NCI-H1417 treated with DMSO at 0.1 percent for 48 hours (cell line): ENCODE results near the gene GRB14.
"Not testable (repeated sequence)": the region's sequence is repeated elsewhere in the genome, so short reads cannot be mapped to it uniquely, and the experiment has no call there.

ENCODE experiments used
- DNase-seq: peaks from one replicate; lab custom pipeline; 2025; lab: John Stamatoyannopoulos, UW

The GRB14 gene

DNA sequence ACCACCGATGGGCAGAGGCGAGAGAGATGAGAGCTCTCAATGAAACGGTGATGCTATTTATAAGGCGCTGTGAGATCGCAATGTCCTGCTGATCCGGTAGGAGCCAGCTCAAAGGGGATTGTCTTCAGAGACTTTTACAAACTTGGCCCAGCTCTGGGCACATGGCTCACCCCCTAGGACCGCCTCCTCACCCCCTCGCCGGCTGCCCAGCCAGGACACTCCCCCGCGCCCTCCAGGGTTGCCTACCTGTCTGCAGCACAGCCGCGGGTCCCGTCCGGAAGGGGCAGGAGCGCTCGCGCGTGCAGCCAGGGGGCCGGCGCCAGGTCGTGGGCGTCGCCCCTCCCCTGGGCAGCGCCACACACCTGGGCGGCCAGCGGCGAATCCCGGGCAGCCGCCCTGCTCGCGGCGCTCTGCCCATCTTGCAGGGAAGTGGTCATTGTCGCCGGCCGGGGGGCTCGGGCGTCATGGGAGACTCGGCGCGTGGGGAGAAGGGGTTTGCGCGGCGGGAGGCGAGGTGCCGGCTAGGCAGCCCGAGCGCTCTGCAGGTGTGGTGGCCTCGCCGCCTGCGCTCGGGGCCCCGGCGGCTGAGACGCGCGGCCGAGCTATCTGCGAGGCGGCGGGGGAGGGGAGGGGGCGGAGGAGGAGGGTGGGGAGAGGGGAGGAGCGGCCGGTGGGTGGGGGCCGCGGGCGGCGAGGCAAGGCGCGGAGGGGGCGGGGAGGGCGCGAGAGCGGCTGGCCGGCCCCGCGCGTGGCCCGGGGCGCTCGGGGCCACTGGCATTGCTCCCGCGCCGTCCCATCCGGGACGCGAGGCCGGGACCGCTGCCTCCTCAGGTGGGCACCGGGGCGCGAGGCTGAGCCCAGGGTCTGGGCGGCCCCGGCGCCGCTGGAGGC is at the start of gene GRB14:
GRB14 (minus strand) TSS at position 610 of the 891 bp plus-strand sequence; CDS start at position 437, 173 bp downstream.
- no peak for DNase-seq

DNA sequence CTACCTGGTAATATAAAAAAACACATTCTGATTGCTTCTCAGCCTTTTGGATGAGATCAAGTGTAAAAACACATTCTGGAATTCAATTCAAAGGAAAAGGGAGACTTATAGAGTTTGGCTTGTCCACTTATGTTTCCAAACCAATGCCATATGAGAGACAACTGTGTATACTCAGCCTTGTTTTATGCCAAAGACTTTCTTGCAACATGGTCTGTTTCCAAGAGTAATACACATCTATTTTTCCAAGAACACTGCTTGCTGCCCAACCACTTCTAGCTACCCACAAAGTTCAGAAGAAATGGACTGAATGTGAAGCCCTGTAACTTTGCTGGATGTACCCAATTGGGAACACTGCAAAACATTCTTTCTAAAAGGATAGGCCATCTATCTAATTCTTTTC is 48.0 kb upstream of the GRB14 start:
- no peak for DNase-seq

DNA sequence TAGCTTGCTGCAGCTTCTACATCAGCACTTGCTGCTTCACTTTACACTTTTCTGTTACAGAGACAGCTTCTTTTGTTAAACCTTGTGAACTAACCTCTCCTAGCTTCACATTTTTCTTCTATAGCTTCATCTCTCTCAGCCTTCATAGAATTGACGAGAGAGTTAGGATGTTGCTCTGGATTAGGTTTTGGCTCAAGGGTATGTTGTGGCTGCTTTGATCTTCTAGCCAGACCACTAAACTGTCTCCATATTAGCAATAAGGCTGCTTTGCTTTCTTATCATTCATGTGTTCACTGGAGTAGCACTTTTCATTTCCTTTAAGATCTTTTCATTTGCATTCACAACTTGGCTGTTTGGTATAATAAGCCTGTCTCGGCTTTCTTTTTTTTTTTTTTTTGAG is 46.3 kb upstream of the GRB14 start:
- DNase-seq = no peak

DNA sequence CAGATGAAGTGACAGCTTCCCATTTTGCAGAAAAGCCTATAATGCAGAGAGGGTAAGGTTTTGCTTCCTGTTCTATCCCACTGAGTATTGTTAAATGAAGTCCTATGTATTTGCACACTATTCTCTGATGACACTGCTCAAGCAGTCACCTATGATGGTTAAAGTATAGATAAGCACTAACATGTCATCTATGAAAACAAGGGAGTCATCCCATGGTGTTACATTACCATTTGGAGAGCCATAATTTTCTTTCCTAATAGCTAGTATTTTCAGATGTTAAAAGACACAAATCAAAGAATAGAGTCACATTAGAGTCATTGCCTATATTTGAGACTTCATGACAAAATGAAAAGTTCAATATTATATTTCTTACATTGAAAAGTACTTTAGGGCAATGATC is 42.8 kb upstream of the GRB14 start:
- DNase-seq = no peak

DNA sequence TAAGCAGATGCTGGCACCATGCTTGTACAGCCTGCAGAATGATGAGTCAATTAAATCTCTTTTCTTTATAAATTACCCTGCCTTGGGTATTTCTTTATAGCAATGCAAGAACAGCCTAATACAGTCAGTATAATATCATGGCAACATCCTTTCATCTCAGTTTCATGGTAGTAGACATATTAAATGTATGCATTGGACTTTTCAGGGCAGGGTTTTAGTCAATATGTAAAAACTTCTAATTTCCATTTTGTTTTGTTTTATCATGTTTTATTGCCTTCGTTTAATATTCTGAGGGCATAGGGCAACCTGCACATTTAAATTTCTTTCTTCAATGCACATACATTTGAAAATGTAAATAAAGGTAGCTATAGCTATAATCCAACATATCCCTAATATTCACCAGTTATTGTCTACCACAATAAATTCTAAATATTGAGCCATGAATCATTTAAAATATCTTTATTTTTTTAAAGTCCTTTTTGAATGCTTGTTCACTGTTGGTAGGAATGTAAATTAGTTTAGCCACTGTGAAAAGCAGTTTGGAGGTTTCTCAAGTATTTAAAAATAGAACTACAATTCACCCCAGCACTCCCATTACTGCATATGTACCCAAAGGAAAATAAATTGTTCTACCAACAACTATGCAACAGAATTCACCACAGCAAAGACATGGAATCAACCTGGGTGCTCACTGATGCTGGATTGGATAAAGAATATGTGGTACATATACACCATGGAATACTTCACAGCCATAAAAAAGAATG is 41.8 kb upstream of the GRB14 start:
- no peak for DNase-seq

DNA sequence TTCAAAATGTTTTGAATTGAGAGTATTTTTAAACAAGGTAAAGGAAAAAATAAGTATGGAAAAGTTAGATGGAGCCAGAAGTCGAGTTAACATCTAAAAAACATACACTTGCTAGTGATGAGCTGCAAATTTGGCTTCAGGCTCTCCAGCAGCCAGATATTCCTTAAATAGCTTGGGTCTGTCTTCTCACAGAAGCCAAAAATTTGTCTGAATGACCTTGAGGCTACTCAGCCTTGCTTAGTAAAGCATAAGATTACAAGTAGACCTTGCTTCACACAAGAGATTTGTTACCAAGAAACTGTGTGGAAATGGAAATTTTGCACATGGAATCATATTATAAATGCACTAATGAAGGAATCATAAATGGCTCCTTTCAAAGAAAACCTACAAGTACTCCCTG is 40.8 kb upstream of the GRB14 start:
- no peak for DNase-seq

DNA sequence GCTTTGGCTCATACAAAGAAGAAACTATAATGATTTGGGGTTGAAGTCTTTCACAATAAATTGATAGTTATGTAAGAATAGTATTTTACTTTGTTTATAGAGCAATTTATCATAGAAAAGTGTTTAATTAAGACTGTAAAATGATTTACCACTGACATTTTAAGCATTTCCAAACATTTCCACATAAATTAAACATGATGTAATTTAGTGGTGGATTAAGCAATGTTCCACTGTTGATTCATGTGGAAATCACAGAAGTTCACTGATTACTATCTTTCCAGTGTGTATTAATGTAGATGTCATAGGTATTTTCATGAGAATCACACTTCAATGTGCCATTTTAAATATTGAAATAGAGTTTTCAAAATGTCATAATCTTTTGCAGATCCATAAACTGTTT is 40.1 kb upstream of the GRB14 start:
- no peak for DNase-seq

DNA sequence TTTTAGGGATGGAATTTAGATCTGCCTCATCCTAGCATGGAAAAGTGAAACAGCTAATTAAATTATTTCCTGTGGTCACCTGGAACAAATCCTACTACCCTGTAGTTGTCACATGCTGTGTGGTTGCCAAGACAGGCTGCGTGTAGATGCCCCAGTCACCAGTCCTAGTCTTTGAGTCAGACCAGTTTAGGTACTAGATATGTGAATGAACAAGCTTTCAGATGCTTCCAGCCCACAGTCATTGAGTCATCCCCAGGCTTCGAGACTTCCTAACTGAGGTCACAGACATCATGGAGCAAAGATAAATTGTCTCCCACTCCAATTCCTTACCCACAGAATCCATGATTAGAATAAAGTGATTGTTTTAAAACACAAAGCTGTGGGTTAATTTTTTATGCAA is 35.8 kb upstream of the GRB14 start:
- no peak for DNase-seq

DNA sequence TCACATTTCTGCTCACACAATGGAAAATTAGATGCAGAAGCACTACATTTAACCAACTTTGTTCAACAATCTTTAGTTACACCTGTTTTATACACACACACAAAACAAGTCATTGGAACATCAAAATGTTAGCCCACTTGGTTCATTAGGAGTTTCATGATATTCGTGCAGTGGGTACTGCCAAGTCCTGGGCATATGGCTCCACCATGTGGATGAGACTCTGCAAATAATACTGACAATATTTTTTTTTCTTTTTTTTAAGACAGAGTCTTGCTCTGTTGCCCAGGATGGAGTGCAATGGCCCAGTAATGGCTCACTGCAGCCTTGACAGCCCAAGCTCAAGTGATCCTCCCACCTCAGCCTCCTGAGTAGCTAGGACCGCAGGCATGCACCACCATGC is 34.5 kb upstream of the GRB14 start:
- DNase-seq = no peak

DNA sequence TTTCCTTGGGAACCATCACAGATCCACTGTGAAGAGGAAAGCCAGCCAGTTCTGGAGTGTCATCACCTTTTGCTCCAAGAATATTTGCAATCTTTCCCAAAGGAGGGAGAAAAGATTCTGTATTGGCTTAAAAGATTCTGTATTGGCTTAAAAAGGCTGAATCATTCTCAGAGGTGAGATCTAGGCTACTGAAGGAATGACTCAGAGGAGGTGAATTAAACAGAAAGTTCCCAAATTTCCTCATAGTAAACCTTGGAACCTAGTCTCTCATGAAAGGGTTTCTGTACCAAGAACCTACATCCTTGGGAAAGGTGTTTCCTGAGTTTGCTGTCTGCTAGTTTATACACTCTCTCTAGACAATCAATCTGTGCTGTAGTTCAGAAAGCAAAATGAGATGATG is 34.1 kb upstream of the GRB14 start:
- DNase-seq = no peak

DNA sequence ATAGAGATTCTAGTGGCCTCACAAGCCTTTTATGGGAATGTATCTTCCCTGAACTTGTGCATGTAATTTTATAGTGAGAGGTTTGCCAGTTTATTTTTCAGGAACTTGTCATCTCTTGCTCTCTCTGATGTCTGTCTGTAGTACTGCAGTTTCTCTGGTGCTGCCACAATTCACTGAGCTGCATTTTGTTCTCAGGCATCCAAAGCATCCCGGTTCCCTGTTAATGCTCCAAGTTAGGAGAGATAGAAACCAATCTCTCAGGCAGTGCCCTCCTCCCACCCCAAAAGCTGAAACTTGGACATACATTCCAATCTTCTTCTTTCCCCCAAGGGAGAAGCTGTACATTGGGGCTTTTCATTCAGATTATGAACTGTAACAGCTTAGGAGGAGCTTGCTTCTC is 30.1 kb upstream of the GRB14 start:
- DNase-seq = no peak

DNA sequence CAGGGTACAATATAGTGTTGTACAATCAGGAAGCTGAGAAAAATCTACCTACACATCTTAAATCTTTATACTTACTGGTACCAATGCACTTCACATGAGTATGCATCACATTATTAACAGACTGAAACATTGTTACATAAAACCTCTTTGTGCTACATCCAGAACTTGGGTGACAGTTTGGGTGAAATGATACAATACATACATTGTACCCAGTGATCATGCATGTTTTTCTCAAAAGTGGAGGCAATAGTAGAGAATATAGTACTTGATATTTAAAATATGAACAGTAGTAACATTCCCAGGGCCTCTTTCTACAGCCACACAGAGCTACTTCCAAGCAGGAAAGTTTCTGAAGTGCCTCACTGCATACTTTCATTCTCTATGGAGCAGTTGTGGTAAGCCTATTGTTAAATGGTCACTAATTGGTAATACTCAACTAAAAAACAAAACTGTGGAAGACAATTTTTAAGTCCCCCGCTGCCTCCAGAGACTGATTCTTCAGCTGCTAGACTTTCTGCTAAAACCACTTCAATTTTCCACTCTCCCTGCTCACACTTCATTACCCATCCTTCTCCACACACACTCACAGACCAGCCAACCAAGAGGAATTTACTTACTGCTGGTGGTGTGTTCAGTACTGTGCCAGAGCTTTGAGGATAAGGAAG is 22.9 kb upstream of the GRB14 start:
- DNase-seq = no peak

DNA sequence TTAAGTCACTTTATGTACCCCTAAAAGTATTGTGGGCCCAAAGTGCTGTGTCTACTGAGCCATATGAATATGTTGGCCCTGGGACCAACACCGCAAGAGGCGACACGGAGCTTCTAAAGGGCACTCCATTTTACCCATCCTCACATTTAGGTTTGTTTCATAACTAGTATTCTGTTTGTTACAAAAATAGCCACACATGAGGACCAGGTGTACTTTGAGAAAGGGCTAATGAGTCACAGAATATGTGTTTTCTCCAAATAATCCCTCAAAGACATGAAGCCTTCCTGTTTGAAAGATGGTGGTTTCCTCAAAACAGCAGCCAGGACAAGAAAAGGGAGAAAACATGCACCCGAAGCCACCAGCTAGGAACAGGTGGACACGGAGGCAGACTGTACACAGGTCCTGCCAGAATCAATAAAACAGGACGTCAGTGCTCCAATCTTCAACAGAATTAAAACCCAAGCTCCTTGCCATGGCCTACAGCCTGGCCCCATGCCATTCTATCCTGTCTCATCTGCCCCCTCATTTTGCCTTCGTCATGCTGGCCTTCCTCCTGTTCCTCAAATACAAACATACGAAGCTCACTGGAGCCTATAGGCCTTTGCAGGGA is 21.8 kb upstream of the GRB14 start:
- no peak for DNase-seq

DNA sequence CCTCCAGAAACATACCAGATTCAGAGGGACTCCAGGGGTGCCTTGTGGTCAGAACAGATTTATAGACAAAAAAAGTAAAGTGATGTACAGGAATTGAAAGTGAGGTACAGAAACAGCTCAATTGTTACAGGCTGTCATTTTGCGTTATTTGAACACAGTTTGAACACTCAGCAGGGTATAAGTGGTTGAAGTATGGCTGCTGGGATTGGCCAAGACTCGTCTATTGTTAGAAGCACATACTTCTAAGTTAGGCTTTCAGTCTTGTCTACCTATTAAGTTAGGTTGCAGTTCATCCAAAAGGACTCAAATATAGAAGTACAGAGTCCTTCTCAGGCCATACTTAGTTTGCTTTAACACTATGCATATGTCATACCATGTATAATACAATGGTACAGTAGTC is 21.0 kb upstream of the GRB14 start:
- DNase-seq = no peak

DNA sequence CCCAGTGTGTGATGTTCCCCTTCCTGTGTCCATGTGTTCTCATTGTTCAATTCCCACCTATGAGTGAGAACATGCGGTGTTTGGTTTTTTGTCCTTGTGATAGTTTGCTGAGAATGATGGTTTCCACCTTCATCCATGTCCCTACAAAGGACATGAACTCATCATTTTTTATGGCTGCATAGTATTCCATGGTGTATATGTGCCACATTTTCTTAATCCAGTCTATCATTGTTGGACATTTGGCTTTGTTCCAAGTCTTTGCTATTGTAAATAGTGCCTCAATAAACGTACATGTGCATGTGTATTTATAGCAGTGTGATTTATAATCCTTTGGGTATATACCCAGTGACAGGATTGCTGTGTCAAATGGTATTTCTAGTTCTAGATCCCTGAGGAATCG is 7.0 kb upstream of the GRB14 start:
- not testable (repeated sequence) for DNase-seq

DNA sequence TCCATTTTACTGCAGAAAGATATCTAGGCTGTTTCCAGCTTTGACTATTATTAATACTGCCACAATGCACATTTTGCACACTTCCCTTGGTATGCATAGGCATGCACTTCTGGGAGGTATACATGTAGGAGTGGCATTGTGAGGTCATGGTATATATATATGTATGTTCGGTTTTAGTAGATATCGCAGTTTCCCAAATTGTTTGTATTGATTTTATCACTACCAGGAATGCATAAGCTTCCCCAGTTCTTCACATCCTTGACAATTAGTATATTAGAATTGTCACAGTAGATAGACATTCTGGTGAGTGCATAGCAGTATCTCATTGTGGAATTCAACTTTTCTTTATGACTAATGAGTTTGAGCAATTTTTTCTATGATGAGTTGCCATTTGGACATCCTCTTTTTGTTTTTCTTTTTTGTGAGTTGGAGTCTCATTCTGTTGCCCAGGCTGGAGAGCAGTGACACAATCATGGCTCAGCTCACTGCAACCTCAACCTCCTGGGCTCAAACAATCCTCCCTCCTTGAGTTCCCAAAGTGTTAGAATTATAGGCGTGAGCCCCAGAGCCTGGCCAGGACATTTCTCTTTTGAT is 4.2 kb upstream of the GRB14 start:
- no peak for DNase-seq

DNA sequence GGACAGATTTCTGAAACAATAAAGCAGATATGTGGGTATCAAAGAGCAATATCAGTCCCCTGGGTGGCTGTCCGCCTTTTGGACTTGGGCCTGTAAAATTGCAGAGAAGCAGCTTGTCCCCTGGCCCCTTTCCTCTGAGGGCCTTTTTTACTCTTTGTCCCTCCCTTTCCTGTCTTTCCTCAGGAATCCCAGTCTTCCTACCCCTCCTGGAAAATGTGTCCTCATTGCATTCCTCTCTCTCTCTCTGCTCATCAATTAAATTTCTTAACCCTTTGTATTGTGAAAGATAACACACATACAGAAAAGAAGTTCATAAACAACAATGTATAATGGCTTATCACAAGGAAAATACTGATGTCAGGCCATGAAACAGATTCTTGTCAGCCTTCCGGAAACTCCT is 3.0 kb upstream of the GRB14 start:
- no peak for DNase-seq

DNA sequence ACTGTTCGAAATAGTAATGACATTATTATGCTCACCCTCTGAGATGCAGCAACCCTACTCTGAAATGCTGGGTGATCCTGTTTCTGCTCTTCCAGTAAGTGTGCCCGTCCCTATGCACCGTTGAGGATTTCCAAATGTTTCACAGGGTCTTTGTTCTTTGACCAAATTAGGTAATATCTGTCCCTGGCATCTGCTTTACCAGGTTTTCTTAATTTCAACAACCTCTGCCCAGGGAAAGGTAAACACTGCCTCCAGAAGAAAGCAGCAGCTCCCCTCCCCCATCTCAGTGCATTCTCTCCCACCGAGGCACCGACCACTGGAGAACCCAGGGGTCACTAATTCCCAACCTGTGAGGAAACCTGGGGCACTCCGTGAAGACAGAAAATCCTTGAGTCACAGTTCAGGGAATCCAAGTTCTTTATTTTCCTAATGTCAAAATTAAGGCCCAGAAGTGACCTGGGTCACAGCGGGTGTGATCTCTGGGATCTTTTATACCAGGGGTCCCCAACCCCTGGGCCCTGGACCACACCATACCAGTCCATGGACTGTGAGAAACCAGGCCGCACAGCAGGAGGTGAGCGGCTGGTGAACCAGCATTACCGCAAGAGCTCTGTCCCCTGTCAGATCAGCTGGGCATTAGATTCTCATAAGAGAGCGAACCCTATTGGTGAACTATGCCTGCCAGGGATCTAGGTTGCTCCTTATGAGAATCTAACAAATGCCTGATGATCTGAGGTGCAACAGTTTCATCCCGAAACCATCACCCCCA is 1.2 kb upstream of the GRB14 start:
- DNase-seq = no peak

DNA sequence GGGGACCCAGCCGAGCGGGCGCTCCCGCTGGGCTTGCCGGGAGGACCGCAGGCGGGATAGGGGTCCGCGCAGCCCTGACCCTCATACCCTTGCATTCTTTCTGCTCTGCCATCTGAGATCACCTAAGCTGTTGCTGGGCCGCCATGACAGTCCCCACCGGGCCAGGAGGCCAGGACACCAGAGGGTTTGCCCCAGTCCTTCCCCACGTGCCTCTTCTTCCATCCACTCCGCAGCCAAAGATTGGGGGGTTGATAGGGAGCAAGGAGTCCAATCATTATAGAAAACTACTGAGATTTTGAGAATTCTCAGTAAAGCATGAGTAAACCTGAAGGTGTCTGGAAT is 453 bp upstream of the GRB14 start:
- DNase-seq = no peak

DNA sequence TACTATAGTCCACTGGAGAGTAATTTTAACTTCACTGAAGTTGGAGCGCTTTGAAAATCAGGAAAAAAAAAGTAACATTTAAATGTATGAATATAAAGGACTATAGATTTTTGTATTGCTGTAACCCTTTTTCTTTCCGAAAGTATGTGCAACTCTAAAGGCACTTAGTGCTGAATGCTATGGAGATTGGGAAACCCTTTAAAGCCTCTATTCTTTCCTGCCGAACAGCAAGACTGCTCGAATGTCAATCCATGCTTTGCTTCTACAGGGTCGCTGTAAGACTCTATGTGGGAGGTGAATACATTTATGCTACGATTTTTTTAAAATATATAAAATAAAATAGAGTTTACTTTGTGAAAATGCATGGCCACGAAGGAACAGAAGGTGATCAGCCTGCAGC is 825 bp downstream of the GRB14 start:
- no peak for DNase-seq

DNA sequence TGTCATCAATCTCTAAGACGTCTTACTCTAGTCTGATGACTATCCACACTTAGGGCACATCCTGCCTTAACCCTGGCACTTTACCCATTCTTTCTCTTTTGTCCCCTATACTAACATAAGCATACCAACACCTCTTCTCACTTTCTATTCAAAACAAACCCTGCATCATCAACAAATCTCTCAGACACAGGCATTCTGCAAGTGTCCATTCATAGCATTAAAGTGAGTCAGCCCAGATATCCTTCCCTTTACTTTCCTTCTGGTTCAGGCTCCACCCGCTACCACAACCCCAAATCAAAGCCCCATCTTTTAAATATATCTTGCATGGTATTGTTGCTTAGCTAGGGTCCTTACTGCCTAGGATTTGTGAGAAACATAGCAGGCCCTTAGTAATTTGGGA is 3.8 kb downstream of the GRB14 start:
- DNase-seq = no peak
